Endometrial microvascular endothelial cells (primary cell): ENCODE results near the gene TERF2IP. TPM values are rescaled to one million over a fixed set of nuclear protein-coding genes. Genes with fewer than 3 reads are reported as not detected.

Experiments
- in situ Hi-C: cut with HindIII; loops from 2 replicates; pipeline ENCODE4 v1.10.0; 2017; ENCODE audit warnings: low sequenced_read_pairs, low pct_unique_long_range_greater_than_20kb; ENCODE audit errors: inconsistent ontology term
- total RNA-seq: library from RNA; depleted of rRNA; stranded (reverse); fragments of >200 nt; gene quantifications from one replicate; pipeline ENCODE4 v1.2.3, GENCODE V29; 2015; ENCODE audit errors: inconsistent ontology term

TERF2IP gene, protein sequence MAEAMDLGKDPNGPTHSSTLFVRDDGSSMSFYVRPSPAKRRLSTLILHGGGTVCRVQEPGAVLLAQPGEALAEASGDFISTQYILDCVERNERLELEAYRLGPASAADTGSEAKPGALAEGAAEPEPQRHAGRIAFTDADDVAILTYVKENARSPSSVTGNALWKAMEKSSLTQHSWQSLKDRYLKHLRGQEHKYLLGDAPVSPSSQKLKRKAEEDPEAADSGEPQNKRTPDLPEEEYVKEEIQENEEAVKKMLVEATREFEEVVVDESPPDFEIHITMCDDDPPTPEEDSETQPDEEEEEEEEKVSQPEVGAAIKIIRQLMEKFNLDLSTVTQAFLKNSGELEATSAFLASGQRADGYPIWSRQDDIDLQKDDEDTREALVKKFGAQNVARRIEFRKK
- 45.5 TPM for total RNA-seq

DNA sequence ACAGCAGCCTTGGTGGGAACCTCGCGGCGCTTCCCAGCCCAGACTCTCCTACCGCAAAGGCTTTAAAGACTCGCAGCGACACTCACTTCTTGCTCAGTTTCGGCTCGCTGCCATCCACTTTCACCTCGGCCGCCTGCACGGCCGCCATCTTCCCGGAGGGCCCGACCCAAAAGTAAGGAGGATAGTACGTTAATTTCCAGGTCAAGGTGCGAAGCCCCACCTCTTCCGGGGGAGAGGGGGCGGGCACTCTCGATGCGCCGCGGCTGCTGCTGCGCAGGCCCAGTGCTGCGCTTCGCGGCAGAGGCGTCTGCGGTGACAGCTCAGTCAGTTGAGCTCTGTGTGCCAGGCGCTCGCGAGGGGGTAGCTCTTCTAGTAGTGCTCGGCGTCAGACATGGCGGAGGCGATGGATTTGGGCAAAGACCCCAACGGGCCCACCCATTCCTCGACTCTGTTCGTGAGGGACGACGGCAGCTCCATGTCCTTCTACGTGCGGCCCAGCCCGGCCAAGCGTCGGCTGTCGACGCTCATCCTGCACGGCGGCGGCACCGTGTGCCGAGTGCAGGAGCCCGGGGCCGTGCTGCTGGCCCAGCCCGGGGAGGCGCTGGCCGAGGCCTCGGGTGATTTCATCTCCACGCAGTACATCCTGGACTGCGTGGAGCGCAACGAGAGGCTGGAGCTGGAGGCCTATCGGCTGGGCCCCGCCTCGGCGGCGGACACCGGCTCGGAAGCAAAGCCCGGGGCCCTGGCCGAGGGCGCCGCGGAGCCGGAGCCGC, at the start of gene TERF2IP, which contains the start of gene KARS1:
TSS of gene TERF2IP (plus strand) at position 282 of the 773 bp plus-strand sequence. CDS start at position 392, 110 bp downstream.
TSS of gene KARS1 (minus strand) at position 174 of the 773 bp plus-strand sequence. CDS start at position 148, 26 bp downstream.
- in situ Hi-C loops: no loop called here

DNA sequence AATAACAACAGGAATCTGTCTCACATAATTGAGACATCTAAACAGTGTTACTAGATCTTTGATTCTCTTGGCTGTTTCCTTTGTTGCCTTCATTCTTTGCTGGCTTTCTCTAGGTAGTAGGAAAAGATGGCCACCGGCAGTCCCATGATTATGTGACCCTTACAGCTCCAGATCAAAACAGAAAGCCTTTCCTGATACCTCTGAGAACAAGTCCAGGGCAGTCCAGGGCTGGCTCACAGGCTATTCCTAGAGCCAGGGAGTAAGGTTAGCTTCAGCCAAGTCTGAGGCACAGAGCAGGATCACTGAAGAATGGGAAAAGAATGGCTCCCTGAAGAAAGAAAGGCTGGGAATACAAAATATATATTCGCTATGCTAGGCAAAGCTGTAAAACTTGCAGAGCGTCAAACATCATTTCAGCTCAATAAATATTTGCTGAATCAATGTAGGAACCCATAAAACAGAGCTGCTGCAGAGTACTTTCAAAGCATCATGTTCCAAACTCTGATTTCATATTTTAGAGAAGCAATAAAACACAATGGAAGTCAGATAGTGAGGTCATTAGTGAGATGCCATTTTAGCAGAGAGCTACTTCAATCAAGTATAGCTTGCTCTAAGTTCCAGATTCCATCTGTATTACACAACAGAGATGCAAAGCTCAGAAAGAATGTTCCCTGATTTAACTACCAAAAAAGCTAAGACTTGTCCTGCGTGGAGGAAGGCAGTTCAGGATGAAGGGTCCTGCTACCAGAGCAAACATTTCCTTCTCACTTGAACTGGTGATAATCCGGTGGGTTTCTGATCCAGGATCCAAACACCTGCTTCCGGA, 47.9 kb upstream of the TERF2IP start:
- in situ Hi-C loops: no loop called here

DNA sequence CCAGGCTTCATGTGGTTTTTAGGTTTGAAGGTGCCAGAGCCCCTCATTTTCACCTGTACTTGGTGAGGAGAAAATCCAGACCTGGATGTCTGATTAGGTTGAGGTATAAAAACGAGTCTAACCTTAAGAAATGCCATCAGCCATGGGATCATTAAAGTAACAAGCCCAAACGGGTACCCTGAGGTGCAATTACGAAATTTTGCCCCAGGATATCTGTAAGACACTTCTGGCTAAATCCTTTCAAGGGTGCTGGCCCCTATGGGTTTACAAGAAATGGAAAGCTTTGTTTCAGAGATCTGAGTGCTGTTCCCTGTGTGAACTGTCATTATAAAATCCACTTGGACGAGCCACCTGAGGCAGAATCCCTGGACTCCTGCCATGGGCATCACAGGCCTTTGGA, 44.3 kb upstream of the TERF2IP start:
- in situ Hi-C loops: no loop called here

GRCh38 chr16:75606507-75606906, 41.1 kb upstream of the TERF2IP start:
- in situ Hi-C loops: no loop called here

GRCh38 chr16:75614066-75614897, 33.3 kb upstream of the TERF2IP start:
- in situ Hi-C loops: no loop called here

DNA sequence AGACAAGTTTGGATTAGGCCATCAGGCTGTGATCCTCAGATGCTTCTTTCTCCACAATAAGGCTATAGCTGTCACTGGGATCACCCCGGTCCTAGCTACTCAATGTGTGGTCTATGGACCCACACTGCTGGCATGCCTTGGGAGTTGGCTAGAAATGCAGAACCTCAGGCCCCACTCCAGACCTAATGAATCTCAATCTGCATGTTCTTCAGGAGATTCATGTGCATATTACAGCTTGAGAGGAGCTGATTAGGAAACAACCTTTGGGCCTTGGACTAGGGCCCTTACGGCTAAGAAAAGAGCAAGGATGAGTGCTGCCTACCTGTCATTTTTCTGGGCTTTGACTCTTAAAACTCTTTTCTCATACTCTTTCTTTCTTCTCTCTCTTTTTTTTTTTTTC, 32.0 kb upstream of the TERF2IP start:
- in situ Hi-C loops: no loop called here

GRCh38 chr16:75616521-75617010, 31.0 kb upstream of the TERF2IP start:
- in situ Hi-C loops: no loop called here

- in situ Hi-C loops: no loop called here
Observed at GRCh38 chr16:75617121-75617520, 30.5 kb upstream of the TERF2IP start.

- in situ Hi-C loops: no loop called here
Observed at GRCh38 chr16:75618780-75619179, 28.8 kb upstream of the TERF2IP start.

DNA sequence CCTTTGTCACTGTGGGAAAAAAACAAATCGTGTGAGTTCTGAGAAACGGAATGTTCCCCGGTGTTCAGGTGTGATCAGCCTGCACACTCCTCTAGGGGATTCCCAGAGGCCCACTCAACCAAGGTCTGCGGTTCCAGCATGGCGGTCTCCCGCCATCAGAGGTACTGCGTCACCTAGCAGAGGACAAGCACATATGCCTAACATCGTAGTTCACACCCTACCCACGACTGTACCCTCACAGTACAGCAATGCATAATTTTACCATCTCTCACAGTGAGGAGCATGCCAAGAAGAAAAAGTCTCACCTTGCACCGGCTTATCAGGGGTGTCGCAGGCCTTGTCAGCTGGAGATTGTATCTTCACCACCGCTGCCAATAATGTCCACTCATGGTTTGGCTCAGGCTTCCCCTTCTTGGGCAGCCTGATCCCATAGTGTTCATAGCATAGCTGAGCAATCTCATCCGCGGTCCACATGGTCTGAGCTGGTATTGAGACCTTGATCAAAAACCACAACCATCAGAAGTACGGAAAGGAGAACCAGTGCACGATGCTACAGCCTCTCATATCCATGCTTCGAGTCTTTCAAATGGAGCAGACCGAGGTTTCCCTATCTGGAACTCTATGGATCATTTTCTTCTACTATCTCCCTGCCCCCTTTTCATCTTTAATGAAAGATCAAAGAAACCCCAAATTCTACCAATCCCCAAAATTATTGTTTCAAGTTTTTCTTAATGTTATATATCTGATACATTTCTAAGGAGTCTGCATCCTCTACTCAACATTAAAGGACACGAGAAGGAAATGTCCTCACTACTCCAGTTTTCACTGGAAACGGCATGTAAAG, 27.0 kb upstream of the TERF2IP start:
- in situ Hi-C loops: no loop called here

GRCh38 chr16:75621170-75621477, 26.4 kb upstream of the TERF2IP start:
- in situ Hi-C loops: no loop called here

DNA sequence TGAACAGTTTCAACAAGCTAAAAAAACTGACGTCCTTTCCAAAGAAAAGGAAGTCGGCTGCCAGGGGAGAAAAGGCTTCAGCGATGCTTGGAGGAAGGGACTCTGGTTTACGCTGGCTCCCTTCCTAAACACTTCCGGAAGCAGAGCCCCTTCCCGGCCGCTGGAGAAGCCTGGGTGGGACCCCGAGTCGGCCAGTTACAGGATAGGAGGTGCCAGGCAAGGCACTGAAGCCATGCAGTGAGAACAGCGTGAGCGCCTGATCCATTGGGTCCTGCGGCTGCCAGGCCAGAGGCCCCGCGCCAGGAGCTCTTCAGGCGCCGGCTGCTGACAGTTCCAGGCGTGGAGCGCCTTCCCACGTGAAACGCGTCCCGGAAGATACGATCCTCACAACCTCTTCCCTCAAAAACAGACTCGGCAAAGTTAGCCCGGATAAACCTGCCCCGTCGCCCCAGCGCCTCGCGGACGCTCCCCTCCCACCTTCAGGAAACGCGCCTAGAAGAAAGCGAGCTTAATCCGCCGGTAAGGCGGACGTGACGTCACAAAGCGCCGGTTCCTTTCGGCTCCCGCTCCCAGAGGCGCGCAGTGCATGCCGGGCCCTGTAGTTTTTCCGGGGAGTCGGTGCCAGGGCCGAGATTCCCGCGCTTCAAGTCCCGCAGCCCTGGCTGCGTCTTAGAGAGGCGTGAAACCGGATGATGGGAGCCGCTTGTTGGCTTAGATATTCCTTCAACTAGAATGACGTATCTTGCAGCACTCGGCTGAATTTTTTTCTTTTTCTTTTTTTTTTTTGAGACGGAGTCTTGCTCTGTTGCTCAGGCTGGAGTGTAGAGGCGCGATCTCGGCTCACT, 24.6 kb upstream of the TERF2IP start, which contains the start of gene ADAT1:
TSS of gene ADAT1 (minus strand) at position 521 of the 845 bp plus-strand sequence. CDS start 2,482 bp downstream, outside the sequence.
- in situ Hi-C loops: no loop called here

- in situ Hi-C loops: no loop called here
Observed at GRCh38 chr16:75624921-75625334, 22.6 kb upstream of the TERF2IP start.

GRCh38 chr16:75626806-75627205, 20.8 kb upstream of the TERF2IP start:
- in situ Hi-C loops: no loop called here

GRCh38 chr16:75627851-75628250, 19.7 kb upstream of the TERF2IP start:
- in situ Hi-C loops: no loop called here

- in situ Hi-C loops: no loop called here
Observed at GRCh38 chr16:75628351-75628750, 19.2 kb upstream of the TERF2IP start.
